HL-60/S4 treated with retinoic acid at 250 ng/mL for 4 days and 3 days (cell line): ENCODE results near the gene SLC12A7.
"Not testable (repeated sequence)": the region's sequence is repeated elsewhere in the genome, so short reads cannot be mapped to it uniquely, and the experiment has no call there.

ENCODE experiments used
- in situ Hi-C: fragments of 300-500 bp; cut with MboI; formaldehyde crosslinking; loops from 2 replicates; pipeline ENCODE4 v1.7.0; 2022; ENCODE audit warnings: low sequenced_read_pairs

Gene SLC12A7

GRCh38 chr5:1011741-1012312 is 100.0 kb downstream of the SLC12A7 start:
- in situ Hi-C loops: no loop called here

- in situ Hi-C loops: no loop called here
These were observed 100.6 kb downstream of the SLC12A7 start for GRCh38 chr5:1011226-1011631.

GRCh38 chr5:1010641-1011046 is 101.2 kb downstream of the SLC12A7 start:
- in situ Hi-C loops: no loop called here

- in situ Hi-C loops: no loop called here
These were observed 101.7 kb downstream of the SLC12A7 start for GRCh38 chr5:1010181-1010510.

- in situ Hi-C loops: no loop called here
These were observed 102.3 kb downstream of the SLC12A7 start for GRCh38 chr5:1009359-1010180.

GRCh38 chr5:1008451-1009358 is 103.2 kb downstream of the SLC12A7 start, which contains the start of gene NKD2:
Gene NKD2 (plus strand): TSS chr5:1008802. CDS start chr5:1009058, 256 bp downstream.
- in situ Hi-C loops: no loop called here

GRCh38 chr5:1007681-1008450 is 104.0 kb downstream of the SLC12A7 start:
- in situ Hi-C loops: no loop called here

GRCh38 chr5:1007221-1007680 is 104.6 kb downstream of the SLC12A7 start:
- in situ Hi-C loops: no loop called here

GRCh38 chr5:1006656-1007071 is 105.2 kb downstream of the SLC12A7 start:
- in situ Hi-C loops: no loop called here

GRCh38 chr5:1005904-1006655 is 105.8 kb downstream of the SLC12A7 start:
- in situ Hi-C loops: no loop called here

- in situ Hi-C loops: no loop called here
These were observed 106.5 kb downstream of the SLC12A7 start for GRCh38 chr5:1005249-1005851.

- in situ Hi-C loops: no loop called here
These were observed 107.2 kb downstream of the SLC12A7 start for GRCh38 chr5:1004461-1005248.

GRCh38 chr5:1003296-1003937 is 108.4 kb downstream of the SLC12A7 start:
- in situ Hi-C loops: no loop called here

GRCh38 chr5:1002836-1003235 is 109.0 kb downstream of the SLC12A7 start:
- in situ Hi-C loops: no loop called here

GRCh38 chr5:1002271-1002546 is 109.7 kb downstream of the SLC12A7 start:
- in situ Hi-C loops: no loop called here

GRCh38 chr5:1001406-1002270 is 110.2 kb downstream of the SLC12A7 start:
- in situ Hi-C loops: no loop called here

GRCh38 chr5:1000831-1001230 is 111.0 kb downstream of the SLC12A7 start:
- in situ Hi-C loops: not testable (repeated sequence)
